Gastroesophageal sphincter (tissue), 3 donors: ENCODE data around the gene CD86.

Experiments used
- CTCF ChIP-seq, 4 experiments: fragments of 200-600 bp in 2 of 4; fragments of 450-650 bp in 2 of 4; sonication (generic) in 1 of 4; IDR thresholded peaks; one replicate each; pipeline ENCODE4 v1.5.1; 2017 to 2019; ENCODE audit warnings: antibody characterized with exemption in 4 of 4, mild to moderate bottlenecking in 2 of 4, moderate library complexity in 2 of 4
- POLR2A ChIP-seq, 2 donors: fragments of 450-650 bp; IDR thresholded peaks; one replicate each; pipeline ENCODE4 v1.6.1; 2017; ENCODE audit warnings: antibody characterized with exemption in 2 of 2, mild to moderate bottlenecking in 2 of 2, moderate library complexity in 1 of 2

DNA sequence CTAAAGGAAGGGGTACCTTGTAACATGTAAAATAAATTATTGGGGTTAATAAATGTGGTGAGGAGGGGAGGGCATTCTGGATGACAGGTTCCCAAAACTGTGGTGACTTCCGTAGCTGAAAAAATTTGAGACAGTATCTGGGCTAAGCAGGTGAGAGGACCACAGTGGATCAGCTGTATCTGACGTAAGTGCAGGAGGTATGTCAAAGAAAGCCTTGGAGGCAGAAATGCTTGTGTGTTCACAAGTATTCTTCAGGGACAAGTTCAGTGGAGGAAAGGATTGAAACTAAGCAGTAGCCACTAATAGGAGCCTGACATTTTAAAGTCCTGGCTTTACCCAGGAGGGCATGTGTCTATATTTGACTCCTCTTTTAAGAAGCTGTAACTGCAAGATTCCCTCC, 52.0 kb downstream of the CD86 start:
- no peak for TF ChIP-seq CTCF (IDR thresholded peaks at IDR 0.05)
- TF ChIP-seq POLR2A (IDR thresholded peaks at IDR 0.05), result no peak
